WERI-Rb-1 (cell line): Measurements from ENCODE around the gene NEO1.
A peak's percentile ranks its signal among the peaks of the same experiment; 100 is the strongest.

Source experiments
- DNase-seq: peaks from one replicate; pipeline ENCODE4 v3.0.0-alpha.2; 2020
- H3K27ac ChIP-seq: fragments of 250-450 bp; sonication (Bioruptor Pico); 2 replicates; pipeline ENCODE4 v1.5.1; 2020; ENCODE audit warnings: mild to moderate bottlenecking, moderate library complexity
- H3K27me3 ChIP-seq: fragments of 250-450 bp; sonication (Bioruptor Pico); 2 replicates; pipeline ENCODE4 v1.5.1; 2021; ENCODE audit warnings: mild to moderate bottlenecking, low read depth, moderate library complexity; ENCODE audit not compliant: insufficient read depth, severe bottlenecking
- H3K36me3 ChIP-seq: fragments of 250-450 bp; sonication (Bioruptor Pico); 2 replicates; pipeline ENCODE4 v1.5.1; 2020; ENCODE audit warnings: mild to moderate bottlenecking, moderate library complexity
- H3K4me3 ChIP-seq: 2 replicates; pipeline ENCODE4 v1.5.1; 2011; ENCODE audit warnings: low read depth, mild to moderate bottlenecking, control low read depth, low read length
- H3K9me3 ChIP-seq: fragments of 250-450 bp; sonication (Bioruptor Pico); 2 replicates; pipeline ENCODE4 v1.5.1; 2021; ENCODE audit warnings: mild to moderate bottlenecking, moderate library complexity; ENCODE audit not compliant: severe bottlenecking
- CTCF ChIP-seq: IDR thresholded peaks from 2 replicates; pipeline ENCODE4 v1.5.1; 2011; ENCODE audit warnings: low read depth, mild to moderate bottlenecking, control low read depth, inconsistent platforms, low read length

NEO1 gene

GRCh38 chr15:73273181-73274002 is 221.1 kb downstream of the NEO1 start:
- H3K9me3 ChIP-seq = no peaks in the 10 kb centered on the region

DNA sequence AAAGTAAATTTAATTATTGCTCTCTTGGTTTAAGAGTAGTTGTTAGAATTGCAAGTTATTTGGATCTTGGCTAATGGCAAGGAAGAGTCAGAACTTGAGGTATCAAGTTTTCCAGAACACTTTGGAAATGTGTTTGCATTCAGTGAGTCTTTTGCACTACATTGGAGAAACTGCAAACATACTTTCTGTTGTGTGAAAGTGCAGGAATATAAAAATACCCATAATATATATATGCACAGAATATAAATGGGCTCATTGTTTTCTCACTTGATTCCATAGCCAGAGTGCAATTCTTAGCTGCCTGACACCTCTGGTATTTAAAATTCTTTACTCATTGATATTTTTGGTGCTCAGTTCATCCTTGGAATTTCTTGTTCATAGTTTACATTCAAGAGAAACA is 223.6 kb downstream of the NEO1 start:
- no peak overlapping the region for H3K4me3 ChIP-seq
- H3K27ac ChIP-seq = no peak overlapping the region
- peaks cover 52% of the 10 kb centered on the region for H3K36me3 ChIP-seq
- H3K9me3 ChIP-seq = no peaks in the 10 kb centered on the region
- DNase-seq = no peak
- no peak for TF ChIP-seq CTCF
- no peaks in the 10 kb centered on the region for H3K27me3 ChIP-seq

More at GRCh38 chr15:73273181-73274002, 221.1 kb downstream of the NEO1 start:
- Histone ChIP-seq H3K27me3 (no peaks in the 10 kb centered on the region), H3K36me3 (peaks cover 61% of the 10 kb centered on the region), H3K27ac (no peak overlapping the region), H3K4me3 (no peak overlapping the region)
- peak; percentile 55 for DNase-seq
- TF ChIP-seq CTCF = peak; percentile 70

- H3K36me3 ChIP-seq = peaks cover 74% of the 10 kb centered on the region
- H3K4me3 ChIP-seq = no peak overlapping the region
- no peaks in the 10 kb centered on the region for H3K9me3 ChIP-seq
- no peak for TF ChIP-seq CTCF
- no peaks in the 10 kb centered on the region for H3K27me3 ChIP-seq
- no peak overlapping the region for H3K27ac ChIP-seq
- DNase-seq = no peak
Observed at GRCh38 chr15:73282567-73283365, 230.5 kb downstream of the NEO1 start.

DNA sequence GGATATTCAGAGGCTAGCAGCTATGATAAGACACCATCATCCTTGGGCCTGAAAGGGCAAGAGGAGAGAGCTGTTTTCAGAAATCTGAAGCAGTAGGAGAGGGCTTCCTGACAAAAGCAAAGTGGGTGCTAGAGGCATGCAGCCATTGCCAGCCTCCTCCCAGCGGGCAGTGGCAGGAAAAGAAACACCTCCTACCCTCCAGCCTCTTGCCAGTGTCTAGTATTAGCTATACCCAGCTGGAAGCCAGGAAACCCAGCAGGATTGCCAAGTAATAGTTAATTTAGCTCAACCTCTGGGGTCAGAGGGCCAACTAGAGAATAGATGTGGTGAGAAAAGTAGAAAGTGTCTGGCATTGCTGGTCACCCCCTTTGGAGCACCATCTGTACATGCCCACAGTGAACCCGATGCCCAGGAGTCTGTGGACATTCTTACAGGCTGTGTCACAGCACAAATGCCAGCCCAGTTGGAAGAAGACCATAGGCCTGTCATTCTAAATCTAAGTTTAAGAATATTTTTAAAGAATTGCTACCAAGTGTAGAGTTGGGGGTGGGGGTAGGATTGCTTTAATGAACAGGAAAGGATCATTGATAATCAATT is 231.2 kb downstream of the NEO1 start:
- Histone ChIP-seq H3K27me3 (no peaks in the 10 kb centered on the region), H3K4me3 (no peak overlapping the region), H3K9me3 (no peaks in the 10 kb centered on the region), H3K27ac (no peak overlapping the region), H3K36me3 (peaks cover 74% of the 10 kb centered on the region)
- no peak for DNase-seq
- no peak for TF ChIP-seq CTCF

GRCh38 chr15:73284090-73284716 is 231.9 kb downstream of the NEO1 start:
- Histone ChIP-seq H3K27ac (no peak overlapping the region), H3K4me3 (no peak overlapping the region)

More at GRCh38 chr15:73284090-73284716, 231.9 kb downstream of the NEO1 start:
- no peak for TF ChIP-seq CTCF
- H3K36me3 ChIP-seq = peaks cover 78% of the 10 kb centered on the region
- H3K27me3 ChIP-seq = no peaks in the 10 kb centered on the region
- H3K9me3 ChIP-seq = no peaks in the 10 kb centered on the region
- no peak for DNase-seq
